Measurements from ENCODE around the gene CDHR1. TPM values are rescaled to one million over a fixed set of nuclear protein-coding genes. Genes with fewer than 3 reads are reported as not detected.
"Not testable (repeated sequence)": the region's sequence is repeated elsewhere in the genome, so short reads cannot be mapped to it uniquely, and the experiment has no call there.

The CDHR1 gene
- 10 to 100 TPM in 1 of 7 donors, 1 to 10 TPM in 6; 2.5 to 10.6 (median 7.3) TPM for total RNA-seq
- 1 to 10 TPM in 2 of 3 donors, under 1 TPM in 1; 0.53 to 2.2 (median 2.1) TPM for polyA plus RNA-seq
- long read RNA-seq, donor 1 = 0 reads
- long read RNA-seq, donor 2 = 0 reads

- peak within 1 kb of the TSS in 3 of 8 donors; percentile 9 to 30 (median 26) for H3K27ac ChIP-seq
- 0 to 3% (median 2%) methylated on average over 13 to 61 of the region's 61 CpGs for WGBS, 5 donors
- peaks cover 0 to 32% (median 19%) of the 10 kb centered on the region in 6 donors for H3K4me1 ChIP-seq
- peak; percentile 88 for DNase-seq
- H3K36me3 ChIP-seq = no peaks in the 10 kb centered on the region
- peak within 1 kb of the TSS; percentile 17 to 67 (median 43) for H3K4me3 ChIP-seq
- H3K9me3 ChIP-seq = no peaks in the 10 kb centered on the region
- intact Hi-C loops (cut with DNase I; ENCODE audit: low total_unique reads) = no loop called here
- H3K27me3 ChIP-seq (replicated peaks in 1 of 7) = peaks cover 6 to 65% (median 21%) of the 10 kb centered on the region in 7 donors
- TF ChIP-seq POLR2AphosphoS5 (IDR thresholded peaks at IDR 0.05) (peak in 2 of 3 donors; percentile 39 to 61), POLR2A (IDR thresholded peaks at IDR 0.05) (no peak)
- TF ChIP-seq, protein P1, sequence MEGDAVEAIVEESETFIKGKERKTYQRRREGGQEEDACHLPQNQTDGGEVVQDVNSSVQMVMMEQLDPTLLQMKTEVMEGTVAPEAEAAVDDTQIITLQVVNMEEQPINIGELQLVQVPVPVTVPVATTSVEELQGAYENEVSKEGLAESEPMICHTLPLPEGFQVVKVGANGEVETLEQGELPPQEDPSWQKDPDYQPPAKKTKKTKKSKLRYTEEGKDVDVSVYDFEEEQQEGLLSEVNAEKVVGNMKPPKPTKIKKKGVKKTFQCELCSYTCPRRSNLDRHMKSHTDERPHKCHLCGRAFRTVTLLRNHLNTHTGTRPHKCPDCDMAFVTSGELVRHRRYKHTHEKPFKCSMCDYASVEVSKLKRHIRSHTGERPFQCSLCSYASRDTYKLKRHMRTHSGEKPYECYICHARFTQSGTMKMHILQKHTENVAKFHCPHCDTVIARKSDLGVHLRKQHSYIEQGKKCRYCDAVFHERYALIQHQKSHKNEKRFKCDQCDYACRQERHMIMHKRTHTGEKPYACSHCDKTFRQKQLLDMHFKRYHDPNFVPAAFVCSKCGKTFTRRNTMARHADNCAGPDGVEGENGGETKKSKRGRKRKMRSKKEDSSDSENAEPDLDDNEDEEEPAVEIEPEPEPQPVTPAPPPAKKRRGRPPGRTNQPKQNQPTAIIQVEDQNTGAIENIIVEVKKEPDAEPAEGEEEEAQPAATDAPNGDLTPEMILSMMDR (IDR thresholded peaks at IDR 0.05 in 8 of 11, conservative IDR thresholded peaks at IDR 0.05 in 3 of 11) = no peak
These were observed at the start of gene CDHR1 for GRCh38 chr10:84194424-84195043. TSS of gene CDHR1 (plus strand) at chr10:84194537. CDS start at chr10:84194761, 224 bp downstream.

DNA sequence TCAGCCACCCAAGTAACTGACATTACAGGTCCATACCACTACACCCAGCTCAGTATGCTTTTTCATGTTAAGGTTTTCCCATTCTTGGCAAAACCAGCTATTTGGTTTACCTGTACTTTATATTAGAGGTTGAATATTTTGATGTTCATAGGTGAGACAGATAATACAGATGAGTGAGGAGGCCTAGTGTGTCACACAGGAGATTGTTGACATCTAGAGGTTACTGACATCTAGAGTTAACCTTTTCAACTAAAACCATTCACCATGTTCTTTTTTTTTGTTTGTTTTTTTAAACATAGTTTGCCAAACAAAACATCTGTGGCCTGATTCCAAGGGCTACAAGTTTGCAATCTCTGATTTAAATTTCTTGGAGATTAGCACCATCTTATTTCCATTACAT is 47.0 kb upstream of the CDHR1 start:
- H3K36me3 ChIP-seq = peaks cover 9 to 100% (median 92%) of the 10 kb centered on the region in 6 donors

GRCh38 chr10:84148006-84148597 is 46.2 kb upstream of the CDHR1 start:
- H3K4me1 ChIP-seq = peaks cover 0 to 13% (median 0%) of the 10 kb centered on the region in 6 donors
- intact Hi-C loops (cut with DNase I; ENCODE audit: low total_unique reads) = loop anchor here (2.0 kb wide), 1 partner anchor 59 kb away; no protein-coding TSS in a partner anchor
- H3K9me3 ChIP-seq; H3K27ac ChIP-seq; H3K27me3 ChIP-seq (replicated peaks in 1 of 7); DNase-seq; H3K4me3 ChIP-seq: not testable (repeated sequence)
- peaks cover 9 to 100% (median 93%) of the 10 kb centered on the region in 6 donors for H3K36me3 ChIP-seq
- WGBS, 5 donors = 83 to 86% (median 84%) methylated on average over 9 of the region's 9 CpGs
- TF ChIP-seq, protein P1 (IDR thresholded peaks at IDR 0.05 in 8 of 11, conservative IDR thresholded peaks at IDR 0.05 in 3 of 11) = peak; percentile 17 to 85 (median 72)

More for the DNA sequence above, 47.0 kb upstream of the CDHR1 start:
- TF ChIP-seq POLR2A (IDR thresholded peaks at IDR 0.05) = no peak
- TF ChIP-seq, protein P1 (IDR thresholded peaks at IDR 0.05 in 8 of 11, conservative IDR thresholded peaks at IDR 0.05 in 3 of 11) = no peak
- TF ChIP-seq POLR2AphosphoS5 (IDR thresholded peaks at IDR 0.05) = no peak
- intact Hi-C loops (cut with DNase I; ENCODE audit: low total_unique reads) = no loop called here
- Histone ChIP-seq H3K27ac (no peak overlapping the region), H3K4me3 (no peak overlapping the region), H3K27me3 (replicated peaks in 1 of 7) (no peaks in the 10 kb centered on the region), H3K4me1 (peaks cover 0 to 20% (median 2%) of the 10 kb centered on the region in 6 donors), H3K9me3 (no peaks in the 10 kb centered on the region)
- no peak for DNase-seq

GRCh38 chr10:84149854-84150253 is 44.5 kb upstream of the CDHR1 start:
- 89 to 100% (median 91%) methylated on average over 2 of the region's 2 CpGs for WGBS, 5 donors
- H3K36me3 ChIP-seq = peaks cover 5 to 100% (median 92%) of the 10 kb centered on the region in 6 donors
- TF ChIP-seq, protein P1 (IDR thresholded peaks at IDR 0.05 in 8 of 11, conservative IDR thresholded peaks at IDR 0.05 in 3 of 11) = no peak
- TF ChIP-seq POLR2A (IDR thresholded peaks at IDR 0.05) (no peak), POLR2AphosphoS5 (IDR thresholded peaks at IDR 0.05) (no peak)
- intact Hi-C loops (cut with DNase I; ENCODE audit: low total_unique reads) = loop anchor here (2.0 kb wide), 1 partner anchor 57 kb away; no protein-coding TSS in a partner anchor
- H3K4me1 ChIP-seq = peaks cover 0 to 10% (median 0%) of the 10 kb centered on the region in 6 donors
- DNase-seq = no peak
- no peak overlapping the region for H3K27ac ChIP-seq
- H3K4me3 ChIP-seq = no peak overlapping the region
- H3K9me3 ChIP-seq = no peaks in the 10 kb centered on the region
- no peaks in the 10 kb centered on the region for H3K27me3 ChIP-seq (replicated peaks in 1 of 7)

Data from spleen (tissue), 13 donors.